Keratinocyte (primary cell): Measurements from ENCODE around the gene TEX36.
A peak's percentile ranks its signal among the peaks of the same experiment; 100 is the strongest.

Experiments used
- EZH2 ChIP-seq: IDR thresholded peaks from one replicate; pipeline ENCODE4 v1.6.1; 2012; ENCODE audit warnings: inconsistent platforms, mild to moderate bottlenecking, low read length, moderate library complexity
- TF ChIP-seq, protein P1 (sequence below), 3 experiments: IDR thresholded peaks in 1 of 3; conservative IDR thresholded peaks in 1 of 3; optimal IDR thresholded peaks in 1 of 3; 2 replicates in 2 of 3; 3 replicates in 1 of 3; pipeline versions ENCODE3 to v1.5.1; 2011; ENCODE audit warnings: low read length in 3 of 3, mild to moderate bottlenecking in 3 of 3, moderate library complexity in 2 of 3, control low read depth in 1 of 3, inconsistent platforms in 1 of 3; ENCODE audit not compliant: insufficient read depth in 2 of 3; ENCODE audit errors: extremely low read depth in 1 of 3

DNA sequence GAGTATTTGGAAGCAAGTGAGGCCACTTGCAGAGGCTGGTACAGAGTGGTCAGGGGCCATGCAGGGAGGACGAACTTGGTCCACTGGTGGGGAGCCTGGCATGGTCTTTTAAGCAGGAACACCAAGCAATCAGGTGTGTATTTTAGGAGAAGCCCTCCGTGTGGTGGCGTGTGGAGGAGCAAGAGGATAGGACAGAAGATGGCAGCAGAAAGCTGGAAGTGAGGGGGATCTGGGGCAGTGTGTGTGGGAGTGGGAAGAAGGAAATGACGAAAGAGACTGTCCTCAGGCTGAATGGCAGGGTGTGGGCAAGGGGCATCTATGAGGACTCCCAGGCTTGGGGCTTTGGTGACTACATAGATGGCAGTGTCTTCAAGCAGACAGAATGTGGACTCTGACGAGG, 51.2 kb downstream of the TEX36 start:
- TF ChIP-seq EZH2: no peak
- TF ChIP-seq, protein P1, sequence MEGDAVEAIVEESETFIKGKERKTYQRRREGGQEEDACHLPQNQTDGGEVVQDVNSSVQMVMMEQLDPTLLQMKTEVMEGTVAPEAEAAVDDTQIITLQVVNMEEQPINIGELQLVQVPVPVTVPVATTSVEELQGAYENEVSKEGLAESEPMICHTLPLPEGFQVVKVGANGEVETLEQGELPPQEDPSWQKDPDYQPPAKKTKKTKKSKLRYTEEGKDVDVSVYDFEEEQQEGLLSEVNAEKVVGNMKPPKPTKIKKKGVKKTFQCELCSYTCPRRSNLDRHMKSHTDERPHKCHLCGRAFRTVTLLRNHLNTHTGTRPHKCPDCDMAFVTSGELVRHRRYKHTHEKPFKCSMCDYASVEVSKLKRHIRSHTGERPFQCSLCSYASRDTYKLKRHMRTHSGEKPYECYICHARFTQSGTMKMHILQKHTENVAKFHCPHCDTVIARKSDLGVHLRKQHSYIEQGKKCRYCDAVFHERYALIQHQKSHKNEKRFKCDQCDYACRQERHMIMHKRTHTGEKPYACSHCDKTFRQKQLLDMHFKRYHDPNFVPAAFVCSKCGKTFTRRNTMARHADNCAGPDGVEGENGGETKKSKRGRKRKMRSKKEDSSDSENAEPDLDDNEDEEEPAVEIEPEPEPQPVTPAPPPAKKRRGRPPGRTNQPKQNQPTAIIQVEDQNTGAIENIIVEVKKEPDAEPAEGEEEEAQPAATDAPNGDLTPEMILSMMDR (optimal IDR thresholded peaks at IDR 0.05 in 1 of 3, IDR thresholded peaks at IDR 0.05 in 1 of 3, conservative IDR thresholded peaks at IDR 0.05 in 1 of 3; ENCODE audit: extremely low read depth in 1 of 3, insufficient read depth in 2 of 3, low read length in 3 of 3): peak in 1 of 3 experiments; percentile 12
